ENCODE results near the gene NSUN5. TPM values are rescaled to one million over a fixed set of nuclear protein-coding genes. Genes with fewer than 3 reads are reported as not detected.
A peak's percentile ranks its signal among the peaks of the same experiment; 100 is the strongest.

Gene NSUN5
- 10.4 TPM for total RNA-seq
- polyA plus RNA-seq, result 31.4 TPM

DNA sequence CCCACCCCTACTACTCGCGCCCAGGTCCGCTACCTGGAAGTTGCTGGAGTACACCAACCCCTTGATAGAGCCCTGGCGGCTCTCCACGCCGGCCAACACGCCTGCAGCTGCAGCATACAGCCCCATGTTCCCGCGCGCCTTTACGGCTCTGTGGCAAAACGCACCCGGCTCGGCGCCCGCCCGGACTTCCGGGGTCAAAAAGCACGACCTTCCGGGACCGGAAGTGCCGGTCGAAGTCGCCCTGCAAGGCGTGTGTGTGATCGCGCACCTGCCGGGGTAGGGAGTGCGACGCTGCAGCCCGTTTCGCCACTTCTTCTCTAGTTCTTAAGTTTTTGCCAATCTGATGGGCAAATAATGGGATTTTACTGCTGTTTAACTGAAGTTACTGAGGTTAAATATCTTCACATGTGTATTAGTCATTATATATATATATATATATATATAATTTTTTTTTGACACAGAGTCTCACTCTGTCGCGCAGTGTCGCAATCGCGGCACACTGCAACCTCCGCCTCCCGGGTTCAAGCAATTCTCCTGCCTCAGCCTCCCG lies at the start of gene NSUN5:
NSUN5 (minus strand) TSS at position 162 of the 550 bp plus-strand sequence; CDS start at position 126, 36 bp downstream.
- no peaks in the 10 kb centered on the region for H3K4me1 ChIP-seq (ENCODE audit: insufficient read depth)
- H3K4me3 ChIP-seq (ENCODE audit: low read depth, low read length), result peak within 1 kb of the TSS; percentile 63
- peak within 1 kb of the TSS; percentile 27 for H3K27ac ChIP-seq (ENCODE audit: low read depth)
- no peak for DNase-seq (ENCODE audit: extremely low spot score)
- WGBS, result 12% methylated on average over 40 of the region's 40 CpGs
- peaks cover 1% of the 10 kb centered on the region for H3K36me3 ChIP-seq (ENCODE audit: insufficient read depth)

GRCh38 chr7:73356159-73356558 lies 47.5 kb upstream of the NSUN5 start:
- 80% methylated on average over 5 of the region's 5 CpGs for WGBS
- Histone ChIP-seq H3K27ac (ENCODE audit: low read depth) (no peak overlapping the region), H3K4me3 (ENCODE audit: low read depth, low read length) (no peak overlapping the region), H3K36me3 (ENCODE audit: insufficient read depth) (no peaks in the 10 kb centered on the region), H3K4me1 (ENCODE audit: insufficient read depth) (no peaks in the 10 kb centered on the region)
- no peak for DNase-seq (ENCODE audit: extremely low spot score)

DNA sequence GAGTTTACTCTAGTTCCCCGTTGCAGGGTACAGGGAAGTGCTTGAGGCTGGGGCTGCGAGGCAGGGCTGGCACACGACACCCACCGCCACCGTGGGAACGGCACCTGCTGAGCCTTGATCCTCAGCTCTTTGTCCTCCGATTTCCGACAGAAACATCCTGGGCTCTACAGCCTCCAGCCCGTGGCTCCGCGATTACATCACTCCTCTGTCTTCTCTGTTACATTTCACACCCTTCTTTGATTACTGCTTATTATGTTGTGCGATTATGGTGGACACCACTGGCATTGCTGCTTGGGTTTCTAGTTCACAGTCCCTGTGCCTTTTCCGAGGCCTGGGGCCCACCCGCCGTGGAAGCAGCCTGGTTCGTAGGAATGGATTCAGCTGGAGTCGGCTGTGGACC lies 46.2 kb upstream of the NSUN5 start:
- Histone ChIP-seq H3K4me1 (ENCODE audit: insufficient read depth) (no peaks in the 10 kb centered on the region), H3K27ac (ENCODE audit: low read depth) (no peak overlapping the region), H3K36me3 (ENCODE audit: insufficient read depth) (no peaks in the 10 kb centered on the region), H3K4me3 (ENCODE audit: low read depth, low read length) (no peak overlapping the region)
- DNase-seq (ENCODE audit: extremely low spot score), result no peak
- WGBS, result 83% methylated on average over 17 of the region's 17 CpGs

- 87% methylated on average over 9 of the region's 9 CpGs for WGBS
- Histone ChIP-seq H3K4me3 (ENCODE audit: low read depth, low read length) (no peak overlapping the region), H3K27ac (ENCODE audit: low read depth) (no peak overlapping the region), H3K36me3 (ENCODE audit: insufficient read depth) (no peaks in the 10 kb centered on the region), H3K4me1 (ENCODE audit: insufficient read depth) (no peaks in the 10 kb centered on the region)
- no peak for DNase-seq (ENCODE audit: extremely low spot score)
Observed at GRCh38 chr7:73354196-73354595, 45.6 kb upstream of the NSUN5 start.

DNA sequence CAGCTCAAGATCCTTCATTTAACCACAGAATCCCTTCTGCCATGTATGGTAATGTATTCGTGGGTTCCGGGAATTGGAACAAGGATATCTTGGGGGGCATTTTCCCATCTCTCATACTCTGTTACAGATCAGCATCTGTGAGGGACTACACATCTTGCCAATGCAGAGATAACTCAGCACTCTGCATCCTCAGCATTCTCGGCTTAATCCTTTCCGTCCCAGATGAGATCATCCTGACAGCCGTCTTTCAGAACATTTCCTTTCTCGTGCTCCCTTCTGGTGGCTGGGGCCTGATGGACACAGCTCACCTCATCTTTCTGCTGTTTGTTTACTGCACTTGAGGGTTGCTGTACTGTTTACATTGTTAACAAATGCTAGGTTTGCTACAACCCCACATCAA lies 44.6 kb upstream of the NSUN5 start:
- Histone ChIP-seq H3K27ac (ENCODE audit: low read depth) (no peak overlapping the region), H3K36me3 (ENCODE audit: insufficient read depth) (no peaks in the 10 kb centered on the region), H3K4me1 (ENCODE audit: insufficient read depth) (no peaks in the 10 kb centered on the region), H3K4me3 (ENCODE audit: low read depth, low read length) (no peak overlapping the region)
- no peak for DNase-seq (ENCODE audit: extremely low spot score)
- 75% methylated on average over 6 of the region's 6 CpGs for WGBS

DNA sequence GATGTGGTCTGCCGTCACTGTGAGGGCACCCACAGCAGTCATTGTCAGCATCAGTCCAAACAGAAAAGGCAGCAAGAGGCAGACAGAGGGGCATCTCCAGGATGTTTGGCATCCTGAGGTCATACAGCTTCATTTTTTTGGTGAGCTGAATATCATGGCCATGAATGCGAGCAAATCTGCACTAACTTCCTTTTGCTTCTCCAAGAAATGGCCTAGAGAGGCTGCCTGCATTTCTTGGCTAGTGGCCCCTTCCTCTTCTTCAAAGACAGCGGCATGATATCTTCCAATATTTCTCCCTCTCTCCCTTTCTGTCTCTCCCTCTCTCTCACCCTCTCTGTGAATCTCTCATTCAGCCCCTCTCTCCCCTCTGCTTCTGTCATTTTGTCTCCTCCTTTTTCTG lies 44.2 kb upstream of the NSUN5 start:
- Histone ChIP-seq H3K4me1 (ENCODE audit: insufficient read depth) (no peaks in the 10 kb centered on the region), H3K36me3 (ENCODE audit: insufficient read depth) (no peaks in the 10 kb centered on the region), H3K27ac (ENCODE audit: low read depth) (no peak overlapping the region), H3K4me3 (ENCODE audit: low read depth, low read length) (no peak overlapping the region)
- WGBS, result 91% methylated on average over 3 of the region's 3 CpGs
- DNase-seq (ENCODE audit: extremely low spot score), result no peak

DNA sequence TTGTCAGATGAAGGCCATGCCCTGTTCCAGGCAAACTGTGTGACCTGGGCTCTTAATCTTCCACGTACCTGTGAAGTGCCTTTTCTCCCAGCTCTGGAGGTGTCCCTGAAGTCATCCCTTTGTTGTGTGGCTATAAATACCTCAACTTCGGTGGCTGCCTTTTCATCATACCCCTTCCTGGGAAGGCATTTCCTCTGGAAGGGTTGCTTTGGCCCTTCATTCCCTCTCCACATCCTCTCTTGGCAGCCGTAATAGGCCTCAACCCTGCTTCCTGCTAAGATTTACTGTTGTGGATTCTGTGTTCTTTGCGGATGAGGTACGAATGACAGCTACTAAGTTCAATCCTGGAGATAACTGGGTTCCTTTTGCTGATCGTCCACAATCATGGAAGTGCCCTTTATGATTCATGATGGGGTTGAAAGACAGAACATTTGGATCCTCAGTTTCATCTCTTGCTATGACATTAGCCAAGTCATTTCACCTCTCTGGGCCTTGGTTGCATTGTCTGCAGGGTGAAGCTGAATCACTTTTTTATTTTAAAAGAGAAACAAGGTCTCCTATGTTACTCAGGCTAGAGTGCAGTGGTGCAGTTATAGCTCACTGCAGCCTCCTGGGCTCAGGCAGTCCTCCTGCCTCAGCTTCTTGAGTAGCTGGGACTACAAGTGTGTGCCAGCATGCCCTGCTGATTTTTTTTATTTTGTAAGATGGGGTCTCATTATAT lies 43.0 kb upstream of the NSUN5 start:
- H3K27ac ChIP-seq (ENCODE audit: low read depth), result no peak overlapping the region
- WGBS, result 56% methylated on average over 6 of the region's 6 CpGs
- no peak for DNase-seq (ENCODE audit: extremely low spot score)
- no peaks in the 10 kb centered on the region for H3K36me3 ChIP-seq (ENCODE audit: insufficient read depth)
- H3K4me3 ChIP-seq (ENCODE audit: low read depth, low read length), result no peak overlapping the region
- H3K4me1 ChIP-seq (ENCODE audit: insufficient read depth), result no peaks in the 10 kb centered on the region

GRCh38 chr7:73350306-73351068 lies 41.9 kb upstream of the NSUN5 start:
- Histone ChIP-seq H3K4me3 (ENCODE audit: low read depth, low read length) (no peak overlapping the region), H3K4me1 (ENCODE audit: insufficient read depth) (no peaks in the 10 kb centered on the region), H3K27ac (ENCODE audit: low read depth) (no peak overlapping the region), H3K36me3 (ENCODE audit: insufficient read depth) (no peaks in the 10 kb centered on the region)
- DNase-seq (ENCODE audit: extremely low spot score), result no peak
- 54% methylated on average over 12 of the region's 12 CpGs for WGBS

- H3K36me3 ChIP-seq (ENCODE audit: insufficient read depth), result no peaks in the 10 kb centered on the region
- no peak overlapping the region for H3K27ac ChIP-seq (ENCODE audit: low read depth)
- no peaks in the 10 kb centered on the region for H3K4me1 ChIP-seq (ENCODE audit: insufficient read depth)
- H3K4me3 ChIP-seq (ENCODE audit: low read depth, low read length), result no peak overlapping the region
- no peak for DNase-seq (ENCODE audit: extremely low spot score)
- 79% methylated on average over 6 of the region's 6 CpGs for WGBS
Observed at GRCh38 chr7:73349763-73350162, 41.1 kb upstream of the NSUN5 start.

DNA sequence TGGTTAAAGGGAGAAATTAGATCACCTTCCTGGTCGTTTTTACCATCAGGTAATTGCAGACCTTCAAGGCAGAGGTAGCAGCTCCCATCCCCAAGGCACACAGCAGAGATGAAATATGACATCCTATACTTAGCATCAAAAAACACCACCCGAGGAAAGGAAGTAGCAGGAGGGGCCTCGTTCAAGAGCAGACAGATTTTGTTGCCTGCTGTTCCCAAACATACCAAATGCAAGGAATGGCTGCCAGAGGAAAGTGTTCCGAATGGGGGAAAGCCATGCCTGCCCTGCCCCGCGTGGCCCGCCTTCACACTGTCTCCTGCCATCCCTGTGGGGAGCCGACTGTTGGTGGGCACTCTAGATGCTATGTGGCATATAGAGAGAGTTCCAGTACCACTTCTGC lies 37.3 kb upstream of the NSUN5 start:
- no peak overlapping the region for H3K4me3 ChIP-seq (ENCODE audit: low read depth, low read length)
- DNase-seq (ENCODE audit: extremely low spot score), result no peak
- 56% methylated on average over 8 of the region's 8 CpGs for WGBS
- H3K36me3 ChIP-seq (ENCODE audit: insufficient read depth), result no peaks in the 10 kb centered on the region
- no peaks in the 10 kb centered on the region for H3K4me1 ChIP-seq (ENCODE audit: insufficient read depth)
- no peak overlapping the region for H3K27ac ChIP-seq (ENCODE audit: low read depth)

- Histone ChIP-seq H3K4me3 (ENCODE audit: low read depth, low read length) (no peak overlapping the region), H3K4me1 (ENCODE audit: insufficient read depth) (no peaks in the 10 kb centered on the region), H3K36me3 (ENCODE audit: insufficient read depth) (no peaks in the 10 kb centered on the region), H3K27ac (ENCODE audit: low read depth) (no peak overlapping the region)
- WGBS, result 57% methylated on average over 4 of the region's 4 CpGs
- no peak for DNase-seq (ENCODE audit: extremely low spot score)
Observed at GRCh38 chr7:73345538-73345937, 36.9 kb upstream of the NSUN5 start.

- no peaks in the 10 kb centered on the region for H3K36me3 ChIP-seq (ENCODE audit: insufficient read depth)
- WGBS, result 87% methylated on average over 7 of the region's 7 CpGs
Observed at GRCh38 chr7:73343671-73344380, 35.2 kb upstream of the NSUN5 start.

DNA sequence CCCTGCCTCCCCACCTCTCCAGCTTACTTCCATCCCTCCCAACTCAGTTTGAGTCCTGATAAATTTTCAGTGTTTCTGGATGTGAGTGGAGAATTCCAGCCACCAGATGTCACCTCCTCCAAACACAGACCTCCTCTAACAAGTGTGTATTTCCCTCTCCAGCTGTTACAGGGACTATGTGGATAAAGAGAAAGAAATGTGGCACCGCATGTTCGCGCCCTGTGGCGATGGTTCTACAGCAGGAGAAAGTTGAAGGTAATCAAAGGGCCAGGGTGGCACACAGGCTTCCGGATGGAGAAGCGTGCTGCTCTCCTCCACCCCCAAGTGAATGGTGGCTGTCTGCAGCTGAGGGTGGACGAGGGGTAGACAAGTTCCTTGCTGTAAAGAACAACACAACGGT lies 34.0 kb upstream of the NSUN5 start:
- peak; percentile 26 for DNase-seq (ENCODE audit: extremely low spot score)
- peak overlapping the region; percentile 1 for H3K4me3 ChIP-seq (ENCODE audit: low read depth, low read length)
- no peaks in the 10 kb centered on the region for H3K36me3 ChIP-seq (ENCODE audit: insufficient read depth)
- H3K27ac ChIP-seq (ENCODE audit: low read depth), result no peak overlapping the region
- H3K4me1 ChIP-seq (ENCODE audit: insufficient read depth), result no peaks in the 10 kb centered on the region
- WGBS, result 28% methylated on average over 8 of the region's 8 CpGs

More at GRCh38 chr7:73343671-73344380, 35.2 kb upstream of the NSUN5 start:
- DNase-seq (ENCODE audit: extremely low spot score), result no peak
- Histone ChIP-seq H3K4me3 (ENCODE audit: low read depth, low read length) (no peak overlapping the region), H3K4me1 (ENCODE audit: insufficient read depth) (no peaks in the 10 kb centered on the region), H3K27ac (ENCODE audit: low read depth) (no peak overlapping the region)

All from urinary bladder (tissue), 4 donors.